Activated CD4-positive, alpha-beta memory T cell treated with anti-CD3 and anti-CD28 coated beads for 36 hours (primary cell): ENCODE measurements around the gene MEGF8. TPM values are rescaled to one million over a fixed set of nuclear protein-coding genes. Genes with fewer than 3 reads are reported as not detected.

ENCODE experiments used
- CTCF ChIA-PET: fragments of 350-600 bp; sonication (Branson Sonifier 250); formaldehyde crosslinking; loops from one replicate; lab custom pipeline; 2021; ENCODE audit warnings: antibody characterized with exemption, inconsistent platforms; lab: Charles Lee
- POLR2A ChIA-PET: fragments of 350-600 bp; sonication (Branson Sonifier 250); formaldehyde crosslinking; loops from one replicate; lab custom pipeline; 2021; ENCODE audit warnings: antibody characterized with exemption; lab: Charles Lee
- DNase-seq: peaks from one replicate; pipeline ENCODE4 v3.0.0-alpha.2; 2020
- H3K27ac Mint-ChIP-seq: one replicate; pipeline ENCODE4 v1.8.0; 2021; ENCODE audit warnings: mixed read lengths
- H3K27me3 Mint-ChIP-seq: one replicate; pipeline ENCODE4 v1.8.0; 2021; ENCODE audit warnings: mixed read lengths
- H3K36me3 Mint-ChIP-seq: one replicate; pipeline ENCODE4 v1.8.0; 2021; ENCODE audit warnings: mixed read lengths
- H3K4me1 Mint-ChIP-seq: one replicate; pipeline ENCODE4 v1.8.0; 2021; ENCODE audit warnings: low read depth, mixed read lengths
- H3K4me3 Mint-ChIP-seq: one replicate; pipeline ENCODE4 v1.8.0; 2021; ENCODE audit warnings: mild to moderate bottlenecking, mixed read lengths
- H3K9me3 Mint-ChIP-seq: one replicate; pipeline ENCODE4 v1.8.0; 2021; ENCODE audit warnings: mixed read lengths
- intact Hi-C: fragments of 100-400 bp; cut with micrococcal nuclease; formaldehyde crosslinking; loops from one replicate; pipeline ENCODE4 v1.15.1; 2023
- total RNA-seq, 2 experiments: library from RNA; stranded (reverse); gene quantifications; one replicate each; pipeline ENCODE4 v1.2.3, GENCODE V29; 2021

Gene MEGF8
- total RNA-seq, 2 experiments from 2014 or later, result 6.0 to 7.2 TPM

DNA sequence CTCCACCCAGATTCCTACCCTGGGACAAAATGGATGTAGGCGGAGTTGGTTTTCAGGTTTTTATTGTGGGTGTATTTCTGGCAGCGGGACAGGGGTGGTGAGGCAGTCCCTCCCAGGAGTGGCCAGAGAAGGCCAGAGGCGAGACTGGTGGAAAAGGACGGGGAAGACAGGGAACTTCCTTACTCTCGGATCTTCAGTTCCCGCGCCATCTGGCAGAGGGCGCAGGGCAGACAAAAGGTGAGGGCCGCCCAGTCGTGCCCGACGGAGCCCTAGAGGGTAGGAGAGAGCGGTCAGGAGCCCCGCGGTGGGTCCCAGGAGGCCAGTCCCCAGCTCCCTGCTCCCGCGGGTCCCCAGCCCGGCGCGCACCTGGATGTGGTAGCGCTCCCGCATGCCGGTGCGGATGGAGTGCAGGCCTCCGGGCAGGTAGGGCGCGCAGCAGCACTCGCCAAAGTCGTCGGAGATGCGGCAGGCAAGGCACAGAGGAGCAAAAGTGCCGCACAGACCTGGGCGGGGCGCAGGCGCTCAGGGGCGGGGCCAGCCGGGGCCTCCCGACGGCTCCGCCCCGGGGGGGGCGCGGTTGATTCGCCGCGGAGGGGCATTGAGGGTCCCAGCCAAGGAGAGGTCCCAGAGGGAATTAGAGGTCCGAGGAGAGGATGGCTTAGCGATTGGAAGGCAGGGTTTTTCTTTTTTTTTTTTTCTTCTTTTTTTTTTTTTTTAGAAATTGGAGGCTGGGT, 61.7 kb downstream of the MEGF8 start:
- Mint-ChIP-seq H3K27me3 (peaks cover 29% of the 10 kb centered on the region), H3K4me3 (peak overlapping the region; percentile 58), H3K36me3 (no peaks in the 10 kb centered on the region), H3K4me1 (peaks cover 4% of the 10 kb centered on the region), H3K27ac (no peak overlapping the region), H3K9me3 (no peaks in the 10 kb centered on the region)
- peak; percentile 76 for DNase-seq
- intact Hi-C loops, result loop anchor here (2.0 kb wide), 1 partner anchor 62 kb away; the partner anchor contains the start of gene MEGF8
- ChIA-PET CTCF (interaction anchor here (0.6 to 2.4 kb wide), 4 partner anchors 13 to 54 kb away, joined by 3 to 12 read pairs (median 8); no protein-coding TSS in a partner anchor), POLR2A (no interaction called here)

DNA sequence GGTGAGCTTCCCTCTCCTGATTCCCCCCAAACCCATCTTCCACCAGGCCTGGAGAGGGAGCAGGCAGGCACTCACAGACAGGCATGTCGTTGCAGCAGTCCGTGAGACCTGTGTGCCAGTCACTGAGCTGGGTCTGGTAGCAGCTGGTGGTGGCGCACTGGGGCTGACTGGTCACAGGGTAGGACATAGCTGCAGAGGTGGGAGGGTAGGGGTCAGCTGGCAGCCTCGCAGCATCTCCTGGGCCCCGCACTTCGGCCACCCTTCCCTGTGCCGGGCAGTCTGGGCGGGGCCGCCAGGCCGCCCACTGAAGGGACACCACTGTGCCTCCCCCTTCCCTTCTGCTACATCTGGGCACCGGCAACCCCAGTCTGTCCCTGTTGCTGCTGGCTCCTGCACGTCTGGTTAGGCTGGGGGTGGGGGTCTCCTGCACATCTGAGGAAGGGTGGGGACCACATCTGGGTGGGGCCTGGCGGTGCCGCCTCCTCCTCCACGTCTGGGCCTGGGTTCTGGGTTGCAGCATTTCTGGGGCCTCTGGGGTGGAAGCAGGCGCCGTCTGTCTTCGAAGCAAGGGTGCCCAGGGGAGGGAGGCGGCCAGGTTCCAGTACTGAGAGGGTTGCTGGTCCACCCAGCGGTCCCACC, 63.5 kb downstream of the MEGF8 start:
- CTCF ChIA-PET, result no interaction called here
- peaks cover 20% of the 10 kb centered on the region for H3K27me3 Mint-ChIP-seq
- intact Hi-C loops, result no loop called here
- H3K4me1 Mint-ChIP-seq, result peaks cover 4% of the 10 kb centered on the region
- no peak for DNase-seq
- no peaks in the 10 kb centered on the region for H3K9me3 Mint-ChIP-seq
- H3K4me3 Mint-ChIP-seq, result no peak overlapping the region
- no peak overlapping the region for H3K27ac Mint-ChIP-seq
- POLR2A ChIA-PET, result no interaction called here
- H3K36me3 Mint-ChIP-seq, result no peaks in the 10 kb centered on the region

GRCh38 chr19:42389899-42390298, 64.5 kb downstream of the MEGF8 start, which contains the start of gene CNFN:
CNFN (minus strand) TSS chr19:42390297; CDS start chr19:42389037, 1,260 bp downstream.
- Mint-ChIP-seq H3K27ac (no peak within 1 kb of the TSS), H3K4me1 (peaks cover 4% of the 10 kb centered on the region), H3K27me3 (peaks cover 20% of the 10 kb centered on the region), H3K9me3 (no peaks in the 10 kb centered on the region), H3K36me3 (no peaks in the 10 kb centered on the region), H3K4me3 (no peak within 1 kb of the TSS)
- DNase-seq, result no peak
- ChIA-PET CTCF (no interaction called here), POLR2A (no interaction called here)
- intact Hi-C loops, result no loop called here

DNA sequence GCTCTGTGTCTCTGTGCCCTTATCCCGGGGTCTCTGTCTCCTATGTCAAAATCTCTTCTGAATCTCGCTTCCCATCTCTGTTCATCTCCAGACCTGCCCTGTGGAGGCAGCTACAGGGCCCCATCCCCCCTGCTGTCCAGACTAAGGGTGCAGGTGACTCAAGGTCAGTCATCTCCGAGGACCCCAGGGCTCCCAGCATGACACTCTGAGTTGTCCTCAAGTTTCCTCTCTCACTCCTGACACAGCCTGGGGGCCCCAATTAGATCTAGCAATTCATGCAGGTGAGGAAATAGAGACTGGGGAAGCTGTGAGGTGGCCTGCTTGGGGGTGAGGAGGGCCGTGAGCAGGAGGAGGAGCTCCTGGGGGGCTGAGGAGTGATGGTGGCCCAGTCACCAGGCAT, 66.7 kb downstream of the MEGF8 start:
- Mint-ChIP-seq H3K4me1 (peaks cover 7% of the 10 kb centered on the region), H3K9me3 (no peaks in the 10 kb centered on the region), H3K27ac (no peak overlapping the region), H3K4me3 (no peak overlapping the region), H3K27me3 (peaks cover 12% of the 10 kb centered on the region), H3K36me3 (no peaks in the 10 kb centered on the region)
- ChIA-PET CTCF (interaction anchor here (1.1 to 1.4 kb wide), 2 partner anchors 9 to 46 kb away, joined by 4 read pairs; no protein-coding TSS in a partner anchor), POLR2A (no interaction called here)
- DNase-seq, result no peak
- intact Hi-C loops, result no loop called here

DNA sequence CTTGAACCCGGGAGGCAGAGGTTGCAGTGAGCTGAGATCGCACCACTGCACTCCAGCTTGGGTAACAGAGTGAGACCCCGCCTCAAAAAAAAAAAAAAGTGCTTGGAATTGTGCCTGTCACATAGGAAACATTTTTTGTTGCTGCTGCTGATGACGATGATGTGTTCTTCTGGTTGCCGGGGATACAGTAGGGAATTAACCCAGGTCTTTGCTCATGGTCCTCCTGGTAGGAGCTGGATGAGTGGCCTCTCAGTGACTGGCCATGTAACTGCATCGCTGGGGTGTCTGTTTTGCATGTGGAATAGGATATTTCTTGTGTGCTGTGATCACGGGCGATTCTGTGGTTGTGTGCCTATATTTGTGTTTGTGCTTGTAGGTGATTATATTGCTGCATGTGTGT, 69.3 kb downstream of the MEGF8 start:
- H3K9me3 Mint-ChIP-seq, result no peaks in the 10 kb centered on the region
- peaks cover 21% of the 10 kb centered on the region for H3K4me1 Mint-ChIP-seq
- DNase-seq, result no peak
- H3K27ac Mint-ChIP-seq, result no peak overlapping the region
- H3K36me3 Mint-ChIP-seq, result no peaks in the 10 kb centered on the region
- peaks cover 3% of the 10 kb centered on the region for H3K27me3 Mint-ChIP-seq
- intact Hi-C loops, result loop anchor here (5.0 kb wide), 1 partner anchor 272 kb away; no protein-coding TSS in a partner anchor
- ChIA-PET CTCF (no interaction called here), POLR2A (interaction anchor here (1.1 kb wide), 1 partner anchor 17 kb away, joined by 3 read pairs; no protein-coding TSS in a partner anchor)
- H3K4me3 Mint-ChIP-seq, result no peak overlapping the region

DNA sequence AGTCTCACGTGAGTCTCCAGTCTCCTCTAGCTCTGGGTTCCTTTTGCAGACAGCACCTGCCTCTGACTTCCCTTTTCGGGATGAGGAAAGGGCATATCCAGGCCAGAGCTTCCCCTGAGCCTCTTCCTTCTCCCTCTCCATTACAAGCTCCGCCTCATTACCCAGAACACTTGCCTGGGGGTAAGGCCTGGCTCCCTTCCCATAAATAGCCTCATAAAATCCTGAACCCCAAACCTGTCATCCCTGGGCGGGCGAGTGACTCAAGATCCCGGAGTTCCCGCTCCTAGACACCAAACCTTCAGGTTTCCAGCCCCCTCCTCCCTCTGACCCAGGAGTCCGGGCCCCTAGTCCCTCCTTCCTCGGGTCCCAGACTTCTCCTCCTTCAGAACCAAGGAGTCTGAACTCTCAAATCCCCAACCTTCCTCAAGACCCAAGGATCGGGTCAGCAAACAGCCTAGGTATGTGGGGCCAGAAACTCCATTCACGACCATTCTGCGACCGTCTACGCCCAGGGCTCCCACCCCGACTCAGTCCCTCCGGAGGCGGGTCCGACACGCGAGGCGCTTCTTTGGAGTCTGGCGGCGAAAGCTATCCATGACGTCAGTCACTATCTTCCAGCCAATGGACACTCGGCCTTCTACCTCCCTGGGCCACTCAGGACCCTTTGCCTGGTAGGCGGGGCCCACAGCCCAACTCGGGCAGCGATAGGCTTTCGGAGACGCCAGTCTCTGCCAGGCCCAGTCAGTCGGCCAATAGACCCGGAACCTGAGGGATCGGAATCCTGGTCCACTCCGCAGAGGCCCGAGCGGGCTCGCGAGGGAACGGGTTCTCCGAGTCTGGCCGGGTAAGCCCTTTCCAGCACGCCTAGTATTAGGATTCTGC, 71.2 kb downstream of the MEGF8 start:
- no peaks in the 10 kb centered on the region for H3K27me3 Mint-ChIP-seq
- CTCF ChIA-PET, result interaction anchor here (1.6 to 2.0 kb wide), 4 partner anchors 24 to 44 kb away, joined by 5 to 13 read pairs (median 8); no protein-coding TSS in a partner anchor
- intact Hi-C loops, result loop anchor here (1.0 to 5.0 kb wide), 2 partner anchors 27 to 274 kb away; no protein-coding TSS in a partner anchor
- peak overlapping the region; percentile 87 for H3K27ac Mint-ChIP-seq
- H3K9me3 Mint-ChIP-seq, result no peaks in the 10 kb centered on the region
- POLR2A ChIA-PET, result interaction anchor here (1.2 to 1.4 kb wide), 4 partner anchors 16 to 91 kb away, joined by 3 to 6 read pairs (median 4); no protein-coding TSS in a partner anchor
- peaks cover 35% of the 10 kb centered on the region for H3K4me1 Mint-ChIP-seq
- H3K36me3 Mint-ChIP-seq, result no peaks in the 10 kb centered on the region
- peak; percentile 99 for DNase-seq
- peak overlapping the region; percentile 83 for H3K4me3 Mint-ChIP-seq

- peak overlapping the region; percentile 83 for H3K4me3 Mint-ChIP-seq
- ChIA-PET POLR2A (interaction anchor here (1.2 to 1.4 kb wide), 3 partner anchors 17 to 92 kb away, joined by 3 to 6 read pairs (median 4); no protein-coding TSS in a partner anchor), CTCF (interaction anchor here (1.6 to 2.0 kb wide), 4 partner anchors 14 to 43 kb away, joined by 3 to 13 read pairs (median 8); no protein-coding TSS in a partner anchor)
- peak overlapping the region; percentile 46 for H3K27ac Mint-ChIP-seq
- H3K36me3 Mint-ChIP-seq, result no peaks in the 10 kb centered on the region
- peaks cover 39% of the 10 kb centered on the region for H3K4me1 Mint-ChIP-seq
- intact Hi-C loops, result loop anchor here (1.0 to 5.0 kb wide), 2 partner anchors 26 to 275 kb away; no protein-coding TSS in a partner anchor
- peak; percentile 29 for DNase-seq
- H3K9me3 Mint-ChIP-seq, result no peaks in the 10 kb centered on the region
- no peaks in the 10 kb centered on the region for H3K27me3 Mint-ChIP-seq
Observed at GRCh38 chr19:42397263-42398166, 72.1 kb downstream of the MEGF8 start.

DNA sequence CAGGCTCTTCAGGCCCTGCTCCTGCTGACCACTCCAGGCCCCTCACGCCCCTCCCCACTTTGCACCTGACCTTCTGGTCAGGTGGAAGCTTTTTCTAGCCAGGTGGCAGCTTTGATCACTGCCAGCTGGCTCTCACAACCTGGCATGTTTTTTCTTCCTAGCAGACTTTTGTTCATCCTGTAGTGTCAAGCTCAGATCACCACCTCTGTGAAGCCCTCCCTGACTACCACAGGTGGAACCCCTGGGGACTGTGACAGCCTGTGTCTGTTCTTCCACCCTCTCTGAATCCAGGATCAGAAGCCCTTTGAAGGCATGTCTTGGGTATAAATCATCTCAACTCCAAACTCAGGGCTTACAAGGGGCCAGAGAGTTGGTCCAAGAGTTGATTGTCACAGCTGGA, 75.0 kb downstream of the MEGF8 start:
- Mint-ChIP-seq H3K9me3 (no peaks in the 10 kb centered on the region), H3K4me1 (peaks cover 39% of the 10 kb centered on the region), H3K27me3 (no peaks in the 10 kb centered on the region), H3K36me3 (peaks cover 5% of the 10 kb centered on the region), H3K27ac (peak overlapping the region; percentile 21), H3K4me3 (no peak overlapping the region)
- intact Hi-C loops, result no loop called here
- POLR2A ChIA-PET, result no interaction called here
- no peak for DNase-seq
- CTCF ChIA-PET, result interaction anchor here (0.5 to 4.5 kb wide), 10 partner anchors 10 to 292 kb away, joined by 3 to 17 read pairs (median 4); partner anchors contain the start of gene POU2F2

DNA sequence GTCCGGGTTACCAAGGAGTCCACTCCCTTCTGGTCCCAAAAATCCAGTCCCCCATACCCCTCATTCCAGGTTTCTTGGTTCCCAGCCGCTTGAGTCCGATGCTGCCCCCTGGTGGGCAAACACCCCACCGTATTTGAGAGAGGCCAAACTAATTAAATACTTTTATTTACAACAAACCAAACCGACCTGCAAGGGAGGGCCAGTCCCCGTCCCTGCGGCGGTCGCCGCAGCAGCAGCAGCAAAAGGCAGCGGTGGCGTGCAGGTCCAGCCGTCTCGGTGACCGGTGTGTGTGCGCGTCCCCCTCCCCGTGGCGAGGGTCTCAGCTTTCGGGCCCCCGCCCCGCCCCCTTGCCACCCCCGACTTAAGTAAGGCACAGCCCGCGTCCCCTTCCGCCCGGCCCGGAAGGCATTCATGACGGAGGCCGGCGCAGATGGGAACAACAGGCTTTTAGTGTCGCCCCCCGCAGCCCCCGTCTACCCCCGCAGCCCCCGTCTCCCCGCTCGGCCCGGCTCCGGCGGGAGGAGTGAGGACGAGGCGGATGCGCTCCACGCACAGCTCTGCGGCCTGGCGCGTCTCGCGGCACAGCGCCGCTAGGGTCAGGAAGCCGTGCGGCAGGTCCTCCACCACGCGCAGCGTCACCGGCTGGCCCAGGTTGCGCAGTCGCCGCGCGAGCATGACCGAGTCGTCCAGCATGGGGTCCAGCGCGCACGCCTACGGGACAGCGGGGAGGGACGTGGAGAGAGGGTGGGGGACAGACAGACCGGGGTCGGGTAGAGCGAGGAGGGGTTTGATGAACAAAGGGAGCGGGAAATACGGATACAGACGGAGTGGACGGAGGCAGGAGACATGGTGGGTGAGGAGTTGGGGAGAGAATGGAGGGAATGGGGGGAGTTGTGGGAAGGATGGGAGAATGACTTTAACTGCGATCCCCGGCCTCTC, 76.2 kb downstream of the MEGF8 start:
- H3K4me1 Mint-ChIP-seq, result peaks cover 35% of the 10 kb centered on the region
- peak overlapping the region; percentile 45 for H3K27ac Mint-ChIP-seq
- peaks cover 5% of the 10 kb centered on the region for H3K36me3 Mint-ChIP-seq
- peak overlapping the region; percentile 71 for H3K4me3 Mint-ChIP-seq
- DNase-seq, result peak; percentile 78
- ChIA-PET CTCF (interaction anchor here (0.8 to 4.5 kb wide), 10 partner anchors 9 to 291 kb away, joined by 3 to 17 read pairs (median 4); partner anchors contain the start of gene POU2F2), POLR2A (no interaction called here)
- no peaks in the 10 kb centered on the region for H3K9me3 Mint-ChIP-seq
- H3K27me3 Mint-ChIP-seq, result no peaks in the 10 kb centered on the region
- intact Hi-C loops, result no loop called here
